GM10266 (cell line): ENCODE results near the gene ZIC2.

Experiments used
- DNase-seq: peaks from one replicate; pipeline ENCODE4 v3.0.0; 2012; ENCODE audit errors: extremely low spot score
- TF ChIP-seq, protein P1 (sequence below): IDR thresholded peaks from 2 replicates; pipeline ENCODE4 v1.5.1; 2012; ENCODE audit warnings: mild to moderate bottlenecking, low read depth; ENCODE audit not compliant: control insufficient read depth, insufficient read depth; ENCODE audit errors: missing control alignments

The ZIC2 gene

DNA sequence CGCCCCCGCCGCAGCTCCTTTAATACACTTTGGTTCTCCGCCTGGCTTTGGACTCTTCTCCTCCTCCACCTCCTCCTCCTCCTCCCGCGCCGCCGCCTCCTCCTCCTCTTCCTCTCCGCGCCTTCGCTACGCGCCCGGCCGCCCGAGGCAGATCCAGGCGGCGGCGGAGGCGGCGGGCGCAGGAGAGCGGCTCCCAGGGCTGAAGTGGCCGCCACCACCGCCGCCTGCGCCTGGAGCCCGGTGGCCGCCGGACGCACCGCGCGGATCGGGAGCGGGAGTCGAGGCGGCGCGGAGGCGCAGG is at the start of gene ZIC2:
TSS of gene ZIC2 (plus strand) at position 50 of the 301 bp plus-strand sequence. CDS start 281 bp downstream, outside the sequence.
- TF ChIP-seq, protein P1, sequence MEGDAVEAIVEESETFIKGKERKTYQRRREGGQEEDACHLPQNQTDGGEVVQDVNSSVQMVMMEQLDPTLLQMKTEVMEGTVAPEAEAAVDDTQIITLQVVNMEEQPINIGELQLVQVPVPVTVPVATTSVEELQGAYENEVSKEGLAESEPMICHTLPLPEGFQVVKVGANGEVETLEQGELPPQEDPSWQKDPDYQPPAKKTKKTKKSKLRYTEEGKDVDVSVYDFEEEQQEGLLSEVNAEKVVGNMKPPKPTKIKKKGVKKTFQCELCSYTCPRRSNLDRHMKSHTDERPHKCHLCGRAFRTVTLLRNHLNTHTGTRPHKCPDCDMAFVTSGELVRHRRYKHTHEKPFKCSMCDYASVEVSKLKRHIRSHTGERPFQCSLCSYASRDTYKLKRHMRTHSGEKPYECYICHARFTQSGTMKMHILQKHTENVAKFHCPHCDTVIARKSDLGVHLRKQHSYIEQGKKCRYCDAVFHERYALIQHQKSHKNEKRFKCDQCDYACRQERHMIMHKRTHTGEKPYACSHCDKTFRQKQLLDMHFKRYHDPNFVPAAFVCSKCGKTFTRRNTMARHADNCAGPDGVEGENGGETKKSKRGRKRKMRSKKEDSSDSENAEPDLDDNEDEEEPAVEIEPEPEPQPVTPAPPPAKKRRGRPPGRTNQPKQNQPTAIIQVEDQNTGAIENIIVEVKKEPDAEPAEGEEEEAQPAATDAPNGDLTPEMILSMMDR, result no peak
- DNase-seq, result no peak

DNA sequence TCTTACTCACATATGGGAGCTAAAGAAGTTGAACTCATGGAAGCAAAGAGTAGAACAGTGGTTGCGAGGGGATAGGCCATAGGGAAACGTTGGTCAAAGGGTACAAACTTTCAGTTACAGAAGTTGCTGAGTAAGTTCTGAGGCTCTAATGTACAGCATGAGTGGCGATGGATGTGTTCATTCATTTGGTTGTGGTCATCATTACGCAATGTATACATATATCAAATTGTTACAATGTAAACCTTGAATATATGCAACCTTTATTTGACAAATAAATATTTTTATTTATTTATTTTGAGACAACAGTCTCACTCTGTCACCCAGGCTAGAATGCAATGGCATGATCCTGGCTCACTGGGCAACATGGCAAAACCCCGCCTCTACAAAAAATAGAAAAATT is 48.7 kb upstream of the ZIC2 start:
- TF ChIP-seq, protein P1, result no peak
- DNase-seq, result no peak

DNA sequence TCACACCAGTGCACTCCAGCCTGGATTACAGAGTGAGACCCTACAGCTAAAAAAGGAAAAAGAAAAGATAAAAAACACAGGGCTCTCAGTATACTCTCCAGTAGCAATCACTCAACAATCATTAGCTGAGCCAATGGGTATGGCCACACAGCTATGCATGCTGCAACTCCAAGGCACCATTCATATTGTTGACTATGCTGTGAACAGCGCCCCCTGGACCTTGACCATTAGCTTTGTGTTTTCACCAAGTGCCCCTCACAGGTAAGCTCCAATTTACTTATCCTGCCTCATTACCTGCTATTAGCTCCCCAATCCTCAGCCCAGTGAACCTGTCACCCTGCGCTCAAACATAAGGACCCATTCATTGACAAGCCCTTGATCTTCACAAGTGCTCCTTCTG is 45.8 kb upstream of the ZIC2 start:
- TF ChIP-seq, protein P1, result no peak
- DNase-seq, result no peak

DNA sequence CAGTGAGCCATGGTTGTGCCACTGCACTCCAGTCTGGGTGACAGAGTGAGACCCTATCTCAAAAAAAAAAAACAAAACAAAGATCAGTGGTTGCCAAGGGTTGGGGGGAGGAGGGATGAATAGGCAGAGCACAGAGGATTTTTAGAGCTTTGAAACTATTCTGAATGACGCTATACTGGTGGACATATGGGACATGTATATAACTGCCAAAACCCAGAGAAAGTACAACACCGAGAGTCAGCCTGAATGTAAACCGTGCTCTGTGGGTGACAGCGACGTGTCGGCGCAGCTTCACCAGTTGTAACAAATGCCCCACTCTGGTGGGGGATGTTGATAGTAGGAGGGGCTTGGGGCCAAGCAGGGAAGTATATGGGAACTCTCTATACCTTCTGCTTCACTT is 42.9 kb upstream of the ZIC2 start:
- TF ChIP-seq, protein P1, result no peak
- no peak for DNase-seq

DNA sequence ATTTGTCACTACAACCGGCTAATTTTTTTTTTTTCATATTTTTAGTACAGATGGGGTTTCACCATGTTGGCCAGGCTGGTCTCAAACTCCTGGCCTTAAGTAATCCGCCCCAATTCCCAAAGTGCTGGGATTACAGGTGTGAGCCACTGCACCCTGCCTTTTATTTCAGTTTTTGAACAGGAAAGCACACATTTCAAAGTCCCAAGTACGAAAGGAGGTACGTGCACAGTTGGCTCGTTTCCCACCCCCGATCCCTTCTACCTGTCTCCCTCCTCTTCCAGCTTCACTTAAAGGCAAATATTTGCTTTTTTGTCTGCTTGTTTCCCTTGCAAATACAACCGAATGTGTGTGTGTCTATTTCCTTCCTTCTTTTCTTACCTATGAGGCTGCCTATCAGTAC is 40.5 kb upstream of the ZIC2 start:
- TF ChIP-seq, protein P1, result no peak
- DNase-seq, result no peak

DNA sequence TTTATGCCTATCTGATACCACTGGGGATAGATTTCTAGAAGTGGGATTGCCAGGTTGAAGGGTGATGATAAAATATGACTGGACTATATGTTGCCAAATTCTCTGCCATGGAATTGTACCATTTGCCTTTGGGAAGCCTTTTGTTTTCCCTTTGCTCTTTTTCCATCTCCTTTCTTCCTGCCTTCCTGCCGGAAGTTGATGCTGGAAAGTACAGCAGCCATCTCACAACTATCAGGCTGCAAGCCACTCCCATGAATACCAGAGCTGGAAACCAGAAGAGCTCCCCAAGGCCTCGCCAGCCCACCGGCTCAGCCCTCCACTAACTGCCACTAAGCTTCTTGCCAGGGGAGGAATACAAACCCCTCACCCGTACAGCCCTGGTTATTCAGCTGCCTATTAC is 39.7 kb upstream of the ZIC2 start:
- DNase-seq, result no peak
- TF ChIP-seq, protein P1, result no peak

DNA sequence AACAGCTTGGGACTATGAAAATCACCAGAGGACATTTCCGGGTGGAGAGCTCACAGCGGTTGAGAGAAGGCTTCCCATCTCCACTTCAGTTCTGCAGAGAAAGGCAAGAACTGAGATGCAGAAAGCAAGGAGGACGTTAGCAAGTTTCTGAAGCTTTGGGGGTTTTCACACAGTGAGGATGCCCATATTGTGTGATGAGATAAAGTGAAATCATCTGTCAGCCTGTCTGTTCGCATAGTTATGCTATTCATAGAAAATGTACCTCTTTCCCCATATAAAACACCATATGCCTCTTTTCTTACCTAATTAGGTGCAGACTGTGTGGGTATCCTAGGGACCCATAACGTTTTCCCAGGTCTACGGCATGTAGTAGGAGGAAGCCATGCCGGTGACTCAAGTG is 37.5 kb upstream of the ZIC2 start:
- TF ChIP-seq, protein P1, result no peak
- no peak for DNase-seq
